Measurements from ENCODE around the gene PHAF1. TPM values are rescaled to one million over a fixed set of nuclear protein-coding genes. Genes with fewer than 3 reads are reported as not detected.

PHAF1 gene
- total and polyA plus RNA-seq, 2 of the 13 experiments (the other 11 are each of a cell fraction or from before 2014, with no cell fraction given): 48.3 to 174 TPM

DNA sequence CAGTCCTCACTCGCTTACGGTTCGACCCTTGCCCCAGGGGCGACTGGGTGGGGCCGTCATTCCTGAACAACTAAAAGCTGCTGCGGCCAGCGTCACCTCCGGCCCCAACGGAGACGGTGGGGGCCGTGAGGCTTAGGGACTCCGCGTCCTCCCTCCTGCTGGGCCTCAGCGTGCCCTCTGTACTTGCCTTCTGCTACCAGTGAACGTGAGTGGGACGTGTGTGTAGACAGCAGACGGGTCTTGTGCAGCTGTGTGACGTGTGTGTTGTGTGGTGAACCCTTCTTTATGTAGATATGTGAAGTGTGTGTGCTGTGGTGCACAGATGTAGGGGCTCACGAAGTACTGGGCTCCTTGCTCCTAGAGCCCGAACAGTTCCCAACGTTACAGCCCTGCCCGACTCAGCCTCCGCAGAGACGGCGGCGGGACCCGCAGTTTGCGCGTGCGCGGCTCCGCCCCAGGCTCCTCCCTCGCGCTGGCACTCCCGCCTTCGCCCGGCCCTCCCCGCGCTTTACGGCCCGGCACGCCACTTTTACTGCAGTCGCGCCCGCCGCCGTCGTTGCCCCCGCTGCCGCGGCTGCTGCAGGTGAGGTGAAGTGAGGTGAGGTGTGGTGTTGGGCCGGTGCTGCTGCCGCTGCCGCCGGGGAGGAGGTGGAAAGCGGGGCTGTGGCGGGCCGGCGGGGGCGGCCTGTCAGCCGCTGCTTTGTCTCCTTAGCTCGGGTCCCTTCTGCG is at the start of gene PHAF1 (continued):
- TF ChIP-seq, protein P1, sequence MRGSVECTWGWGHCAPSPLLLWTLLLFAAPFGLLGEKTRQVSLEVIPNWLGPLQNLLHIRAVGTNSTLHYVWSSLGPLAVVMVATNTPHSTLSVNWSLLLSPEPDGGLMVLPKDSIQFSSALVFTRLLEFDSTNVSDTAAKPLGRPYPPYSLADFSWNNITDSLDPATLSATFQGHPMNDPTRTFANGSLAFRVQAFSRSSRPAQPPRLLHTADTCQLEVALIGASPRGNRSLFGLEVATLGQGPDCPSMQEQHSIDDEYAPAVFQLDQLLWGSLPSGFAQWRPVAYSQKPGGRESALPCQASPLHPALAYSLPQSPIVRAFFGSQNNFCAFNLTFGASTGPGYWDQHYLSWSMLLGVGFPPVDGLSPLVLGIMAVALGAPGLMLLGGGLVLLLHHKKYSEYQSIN (CRISPR knock-in tag; IDR thresholded peaks at IDR 0.05; ENCODE audit: borderline replicate concordance): no peak
- TF ChIP-seq RFXAP (CRISPR knock-in tag; IDR thresholded peaks at IDR 0.05; ENCODE audit: borderline replicate concordance): peak; percentile 84; the same call in 1 of the 2 replicates
- peak; percentile 95 for TF ChIP-seq MXD4 (CRISPR knock-in tag; IDR thresholded peaks at IDR 0.05)
- TF ChIP-seq TOE1 (CRISPR knock-in tag; IDR thresholded peaks at IDR 0.05): no peak
- TF ChIP-seq, protein P2, sequence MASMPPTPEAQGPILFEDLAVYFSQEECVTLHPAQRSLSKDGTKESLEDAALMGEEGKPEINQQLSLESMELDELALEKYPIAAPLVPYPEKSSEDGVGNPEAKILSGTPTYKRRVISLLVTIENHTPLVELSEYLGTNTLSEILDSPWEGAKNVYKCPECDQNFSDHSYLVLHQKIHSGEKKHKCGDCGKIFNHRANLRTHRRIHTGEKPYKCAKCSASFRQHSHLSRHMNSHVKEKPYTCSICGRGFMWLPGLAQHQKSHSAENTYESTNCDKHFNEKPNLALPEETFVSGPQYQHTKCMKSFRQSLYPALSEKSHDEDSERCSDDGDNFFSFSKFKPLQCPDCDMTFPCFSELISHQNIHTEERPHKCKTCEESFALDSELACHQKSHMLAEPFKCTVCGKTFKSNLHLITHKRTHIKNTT (CRISPR knock-in tag; IDR thresholded peaks at IDR 0.05): no peak
- no peak for TF ChIP-seq GRHL1 (CRISPR knock-in tag; conservative IDR thresholded peaks at IDR 0.05)
- no peak for TF ChIP-seq NFRKB (IDR thresholded peaks at IDR 0.05)
- no peak; the same call in 1 of the 2 replicates for TF ChIP-seq FOXP4 (CRISPR knock-in tag; IDR thresholded peaks at IDR 0.05)
- TF ChIP-seq ZNF652 (CRISPR knock-in tag; IDR thresholded peaks at IDR 0.05; ENCODE audit: borderline replicate concordance, low read depth): 0 out of 2 replicates have a peak, but pooled peaks have one; percentile 19
- TF ChIP-seq, protein P3, sequence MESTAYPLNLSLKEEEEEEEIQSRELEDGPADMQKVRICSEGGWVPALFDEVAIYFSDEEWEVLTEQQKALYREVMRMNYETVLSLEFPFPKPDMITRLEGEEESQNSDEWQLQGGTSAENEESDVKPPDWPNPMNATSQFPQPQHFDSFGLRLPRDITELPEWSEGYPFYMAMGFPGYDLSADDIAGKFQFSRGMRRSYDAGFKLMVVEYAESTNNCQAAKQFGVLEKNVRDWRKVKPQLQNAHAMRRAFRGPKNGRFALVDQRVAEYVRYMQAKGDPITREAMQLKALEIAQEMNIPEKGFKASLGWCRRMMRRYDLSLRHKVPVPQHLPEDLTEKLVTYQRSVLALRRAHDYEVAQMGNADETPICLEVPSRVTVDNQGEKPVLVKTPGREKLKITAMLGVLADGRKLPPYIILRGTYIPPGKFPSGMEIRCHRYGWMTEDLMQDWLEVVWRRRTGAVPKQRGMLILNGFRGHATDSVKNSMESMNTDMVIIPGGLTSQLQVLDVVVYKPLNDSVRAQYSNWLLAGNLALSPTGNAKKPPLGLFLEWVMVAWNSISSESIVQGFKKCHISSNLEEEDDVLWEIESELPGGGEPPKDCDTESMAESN (CRISPR knock-in tag; conservative IDR thresholded peaks at IDR 0.05): peak; percentile 95
- TF ChIP-seq MATR3 (CRISPR knock-in tag; IDR thresholded peaks at IDR 0.05): no peak
- no peak for TF ChIP-seq CENPX (CRISPR knock-in tag; IDR thresholded peaks at IDR 0.05)
- peak; percentile 55 for TF ChIP-seq HOXA5 (CRISPR knock-in tag; IDR thresholded peaks at IDR 0.05)
- TF ChIP-seq, protein P4, sequence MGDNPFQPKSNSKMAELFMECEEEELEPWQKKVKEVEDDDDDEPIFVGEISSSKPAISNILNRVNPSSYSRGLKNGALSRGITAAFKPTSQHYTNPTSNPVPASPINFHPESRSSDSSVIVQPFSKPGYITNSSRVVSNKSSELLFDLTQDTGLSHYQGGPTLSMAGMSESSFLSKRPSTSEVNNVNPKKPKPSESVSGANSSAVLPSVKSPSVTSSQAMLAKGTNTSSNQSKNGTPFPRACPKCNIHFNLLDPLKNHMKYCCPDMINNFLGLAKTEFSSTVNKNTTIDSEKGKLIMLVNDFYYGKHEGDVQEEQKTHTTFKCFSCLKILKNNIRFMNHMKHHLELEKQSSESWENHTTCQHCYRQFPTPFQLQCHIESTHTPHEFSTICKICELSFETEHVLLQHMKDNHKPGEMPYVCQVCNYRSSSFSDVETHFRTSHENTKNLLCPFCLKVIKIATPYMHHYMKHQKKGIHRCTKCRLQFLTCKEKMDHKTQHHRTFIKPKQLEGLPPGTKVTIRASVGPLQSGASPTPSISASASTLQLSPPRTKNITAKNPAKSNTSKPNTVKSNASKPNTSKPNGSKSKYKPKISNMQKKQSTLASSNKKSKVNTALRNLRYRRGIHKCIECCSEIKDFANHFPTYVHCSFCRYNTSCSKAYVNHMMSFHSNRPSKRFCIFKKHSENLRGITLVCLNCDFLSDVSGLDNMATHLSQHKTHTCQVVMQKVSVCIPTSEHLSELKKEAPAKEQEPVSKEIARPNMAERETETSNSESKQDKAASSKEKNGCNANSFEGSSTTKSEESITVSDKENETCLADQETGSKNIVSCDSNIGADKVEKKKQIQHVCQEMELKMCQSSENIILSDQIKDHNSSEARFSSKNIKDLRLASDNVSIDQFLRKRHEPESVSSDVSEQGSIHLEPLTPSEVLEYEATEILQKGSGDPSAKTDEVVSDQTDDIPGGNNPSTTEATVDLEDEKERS (CRISPR knock-in tag; IDR thresholded peaks at IDR 0.05): no peak
- peak; percentile 64 for TF ChIP-seq EED (CRISPR knock-in tag; IDR thresholded peaks at IDR 0.05)
- TF ChIP-seq, protein P5, sequence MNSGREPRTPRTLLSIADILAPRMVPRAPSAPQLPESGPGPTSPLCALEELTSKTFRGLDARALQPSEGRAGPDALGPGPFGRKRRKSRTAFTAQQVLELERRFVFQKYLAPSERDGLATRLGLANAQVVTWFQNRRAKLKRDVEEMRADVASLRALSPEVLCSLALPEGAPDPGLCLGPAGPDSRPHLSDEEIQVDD (CRISPR knock-in tag; IDR thresholded peaks at IDR 0.05; ENCODE audit: borderline replicate concordance): peak; percentile 51; the same call in 1 of the 2 replicates
- 0 out of 2 replicates have a peak, but pooled peaks have one; percentile 28 for TF ChIP-seq ZSCAN20 (CRISPR knock-in tag; IDR thresholded peaks at IDR 0.05; ENCODE audit: borderline replicate concordance)

Data from HepG2 (cell line).